ENCODE measurements around the gene CD53. TPM values are rescaled to one million over a fixed set of nuclear protein-coding genes. Genes with fewer than 3 reads are reported as not detected.

The CD53 gene
- total and polyA plus RNA-seq, 2 of the 4 experiments (the other 2 are of a cell fraction): not detected

GRCh38 chr1:110850627-110851026, 22.3 kb upstream of the CD53 start:
- Histone ChIP-seq H4K91ac (ENCODE audit: insufficient read depth, low read depth, low read length) (no peak overlapping the region), H3K4me3 (ENCODE audit: insufficient read depth, low read depth, low read length) (no peak overlapping the region), H3K79me1 (ENCODE audit: low read depth in 1 of 2, low read length in 2 of 2) (no peaks in the 10 kb centered on the region), H3K27me3 (ENCODE audit: control insufficient read depth, insufficient read depth, low read length) (no peaks in the 10 kb centered on the region), H3K14ac (replicated peaks; ENCODE audit: low read depth, low read length) (no peak overlapping the region), H3K4me2 (ENCODE audit: low read depth, low read length) (no peak overlapping the region), H3K18ac (ENCODE audit: low read depth, low read length) (no peak overlapping the region), H2BK5ac (ENCODE audit: low read depth, low read length, poor library complexity, severe bottlenecking) (no peak overlapping the region), H2AK5ac (ENCODE audit: low read depth, low read length) (no peak overlapping the region), H2BK15ac (ENCODE audit: low read depth, low read length) (no peak overlapping the region), H3K9me3 (ENCODE audit: control insufficient read depth, insufficient read depth, low read length) (no peaks in the 10 kb centered on the region), H4K8ac (ENCODE audit: low read depth in 2 of 2, low read length in 2 of 2) (no peak overlapping the region), H3K4me1 (ENCODE audit: control insufficient read depth, insufficient read depth, low read length) (no peaks in the 10 kb centered on the region), H3K23ac (ENCODE audit: low read depth, low read length) (no peak overlapping the region), H2BK20ac (ENCODE audit: low read depth, low read length) (no peak overlapping the region), H4K5ac (ENCODE audit: low read depth, low read length) (no peak overlapping the region), H4K20me1 (ENCODE audit: insufficient read depth, low read length) (no peaks in the 10 kb centered on the region), H3K56ac (ENCODE audit: extremely low read depth, insufficient read depth, low read length) (no peak overlapping the region), H2AK9ac (replicated peaks; ENCODE audit: low read depth, low read length, poor library complexity) (no peak overlapping the region), H3K36me3 (ENCODE audit: control insufficient read depth, insufficient read depth, low read length) (no peaks in the 10 kb centered on the region), H3K27ac (ENCODE audit: insufficient read depth, low read length) (no peak overlapping the region), H3K9ac (ENCODE audit: low read depth, low read length) (no peak overlapping the region), H3K4ac (ENCODE audit: low read depth, low read length) (no peak overlapping the region), H3K9me1 (ENCODE audit: insufficient read depth, low read length) (no peaks in the 10 kb centered on the region), H2AFZ (replicated peaks; ENCODE audit: low read length, poor library complexity) (no peak overlapping the region), H2BK120ac (ENCODE audit: low read depth, low read length) (no peak overlapping the region)
- dilution Hi-C loops (cut with HindIII; ENCODE audit: low sequenced_read_pairs, unreplicated experiment) (no loop called here), intact Hi-C loops (cut with micrococcal nuclease) (no loop called here), in situ Hi-C loops (cut with MboI; ENCODE audit: low sequenced_read_pairs) (no loop called here)
- ChIA-PET POLR2A (ENCODE audit: unreplicated experiment) (no interaction called here), CTCF (interaction anchor here (0.6 kb wide), 1 partner anchor 17 kb away, joined by 4 read pairs; no protein-coding TSS in a partner anchor)
- DNase-seq (no peak), ATAC-seq (ENCODE audit: low read depth) (no peak)
- no CpG with 5 or more reads among the region's 1 CpG for WGBS, 2 experiments (ENCODE audit: extremely low coverage in 2 of 2, insufficient read length in 1 of 2)
- TF ChIP-seq CEBPB (IDR thresholded peaks at IDR 0.05; ENCODE audit: low read depth, low read length) (no peak), USF2 (IDR thresholded peaks at IDR 0.05; ENCODE audit: low read depth, low read length) (no peak), FOS (IDR thresholded peaks at IDR 0.05; ENCODE audit: low read depth, low read length) (no peak), NFE2L2 (IDR thresholded peaks at IDR 0.05; ENCODE audit: low read depth, low read length) (no peak), RCOR1 (IDR thresholded peaks at IDR 0.05; ENCODE audit: insufficient replicate concordance, low read length) (no peak), MAFK (IDR thresholded peaks at IDR 0.05; ENCODE audit: low read depth, low read length) (no peak), MAZ (IDR thresholded peaks at IDR 0.05; ENCODE audit: borderline replicate concordance, low read depth, low read length) (no peak), RAD21 (IDR thresholded peaks at IDR 0.05; ENCODE audit: low read length) (no peak), RFX5 (IDR thresholded peaks at IDR 0.05; ENCODE audit: low read depth, low read length) (no peak), MXI1 (IDR thresholded peaks at IDR 0.05; ENCODE audit: borderline replicate concordance, low read depth, low read length) (no peak), CTCF (conservative IDR thresholded peaks at IDR 0.05; ENCODE audit: low read depth, low read length) (no peak), POLR2A (IDR thresholded peaks at IDR 0.05; ENCODE audit: low read depth, low read length) (no peak), SMC3 (IDR thresholded peaks at IDR 0.05; ENCODE audit: low read depth, low read length) (no peak), CHD1 (IDR thresholded peaks at IDR 0.05; ENCODE audit: low read depth, low read length) (no peak), ELK1 (IDR thresholded peaks at IDR 0.05; ENCODE audit: borderline replicate concordance, low read depth, low read length) (no peak), BHLHE40 (IDR thresholded peaks at IDR 0.05; ENCODE audit: low read depth, low read length) (no peak)
- no TSS peak for BruUV-seq (replicated peaks)

Measured in IMR-90 (cell line).